Keratinocyte (primary cell): Measurements from ENCODE around the gene COX4I2. TPM values are rescaled to one million over a fixed set of nuclear protein-coding genes. Genes with fewer than 3 reads are reported as not detected.
A peak's percentile ranks its signal among the peaks of the same experiment; 100 is the strongest.

Experiments
- DNase-seq: peaks from one replicate; pipeline ENCODE4 v3.0.0-alpha.2; 2011; ENCODE audit warnings: low read depth, missing footprints, low spot score
- FAIRE-seq: peaks from 2 replicates; lab custom pipeline; 2011; peaks lifted over from hg19 to GRCh38; lab: Jason Lieb, UNC
- H2AFZ ChIP-seq: 2 replicates; pipeline ENCODE4 v1.6.0; 2012; ENCODE audit warnings: low read length, control low read depth, inconsistent platforms; ENCODE audit not compliant: control insufficient read depth
- H3K27ac ChIP-seq: 2 replicates; pipeline ENCODE4 v1.5.1; 2011; ENCODE audit warnings: low read length; ENCODE audit not compliant: control insufficient read depth, insufficient read depth
- H3K27me3 ChIP-seq: 3 replicates; pipeline ENCODE4 v1.6.0; 2011; ENCODE audit warnings: low read length; ENCODE audit not compliant: control insufficient read depth, insufficient read depth; ENCODE audit errors: extremely low read depth
- H3K36me3 ChIP-seq, 2 experiments: 2 replicates in 1 of 2; 3 replicates in 1 of 2; pipeline ENCODE4 v1.5.1; 2011; ENCODE audit warnings: low read length in 2 of 2, mild to moderate bottlenecking in 1 of 2; ENCODE audit not compliant: control insufficient read depth in 2 of 2, insufficient read depth in 2 of 2; ENCODE audit errors: extremely low read depth in 1 of 2
- H3K4me1 ChIP-seq: 3 replicates; pipeline ENCODE4 v1.5.1; 2011; ENCODE audit warnings: low read length; ENCODE audit not compliant: control insufficient read depth, insufficient read depth; ENCODE audit errors: extremely low read depth
- H3K4me2 ChIP-seq: 3 replicates; pipeline ENCODE4 v1.6.0; 2011; ENCODE audit warnings: low read depth, low read length; ENCODE audit not compliant: control insufficient read depth, insufficient read depth; ENCODE audit errors: extremely low read depth
- H3K4me3 ChIP-seq, 3 experiments: fragments of 200-600 bp in 1 of 3; sonication (generic) in 1 of 3; 2 replicates in 2 of 3; 3 replicates in 1 of 3; pipeline ENCODE4 v1.5.1; 2011 to 2016; ENCODE audit warnings: low read length in 3 of 3, mild to moderate bottlenecking in 3 of 3, control low read depth in 2 of 3, inconsistent platforms in 1 of 3, low read depth in 1 of 3, mixed read lengths in 1 of 3, mixed run types in 1 of 3, moderate library complexity in 1 of 3; ENCODE audit not compliant: control insufficient read depth in 2 of 3, insufficient read depth in 2 of 3; ENCODE audit errors: extremely low read depth in 1 of 3
- H3K79me2 ChIP-seq: 2 replicates; pipeline ENCODE4 v1.6.0; 2012; ENCODE audit warnings: low read length; ENCODE audit not compliant: control insufficient read depth, insufficient read depth
- H3K9ac ChIP-seq: 3 replicates; pipeline ENCODE4 v1.6.0; 2011; ENCODE audit warnings: low read length; ENCODE audit not compliant: control insufficient read depth, insufficient read depth; ENCODE audit errors: extremely low read depth
- H3K9me1 ChIP-seq: 3 replicates; pipeline ENCODE4 v1.6.0; 2011; ENCODE audit warnings: low read length; ENCODE audit not compliant: control insufficient read depth, insufficient read depth; ENCODE audit errors: extremely low read depth
- H3K9me3 ChIP-seq: 2 replicates; pipeline ENCODE4 v1.5.1; 2012; ENCODE audit warnings: low read depth, low read length; ENCODE audit not compliant: control insufficient read depth
- H4K20me1 ChIP-seq: 3 replicates; pipeline ENCODE4 v1.6.0; 2011; ENCODE audit warnings: low read length; ENCODE audit not compliant: control insufficient read depth, insufficient read depth; ENCODE audit errors: extremely low read depth
- CTCF ChIP-seq, 3 experiments: IDR thresholded peaks in 1 of 3; conservative IDR thresholded peaks in 1 of 3; optimal IDR thresholded peaks in 1 of 3; 2 replicates in 2 of 3; 3 replicates in 1 of 3; pipeline versions ENCODE3 to v1.5.1; 2011; ENCODE audit warnings: low read length in 3 of 3, mild to moderate bottlenecking in 3 of 3, moderate library complexity in 2 of 3, control low read depth in 1 of 3, inconsistent platforms in 1 of 3; ENCODE audit not compliant: insufficient read depth in 2 of 3; ENCODE audit errors: extremely low read depth in 1 of 3
- EZH2 ChIP-seq: IDR thresholded peaks from one replicate; pipeline ENCODE4 v1.6.1; 2012; ENCODE audit warnings: inconsistent platforms, mild to moderate bottlenecking, low read length, moderate library complexity
- dilution Hi-C: fragments of 300-500 bp; cut with MboI; formaldehyde crosslinking; loops from one replicate; pipeline ENCODE4 v1.7.0; 2020; ENCODE audit warnings: low sequenced_read_pairs; ENCODE audit not compliant: extremely low pct_ligation_motif_present
- polyA plus RNA-seq, 5 experiments: library from polyadenylated mRNA; depleted of rRNA in 3 of 5; stranded (reverse) in 3 of 5; stranded (forward) in 1 of 5; unstranded in 1 of 5; fragments of >200 nt; gene quantifications; 1 replicate in 1 of 5; 2 replicates in 3 of 5; 3 replicates in 1 of 5; pipeline versions ENCODE4 v1.2.1 to v1.2.3, GENCODE V29; 2011 to 2012; ENCODE audit warnings: missing spikeins in 2 of 5, low read depth in 1 of 5, low replicate concordance in 1 of 5

The COX4I2 gene
- polyA plus RNA-seq, 1 donor (not counting 4 experiments of a cell fraction or from before 2014, with no cell fraction given), result not detected

- no peaks in the 10 kb centered on the region for H3K79me2 ChIP-seq
- no peak overlapping the region for H3K27ac ChIP-seq
- H4K20me1 ChIP-seq, result no peaks in the 10 kb centered on the region
- no peaks in the 10 kb centered on the region for H3K27me3 ChIP-seq
- DNase-seq (no peak), FAIRE-seq (no peak)
- no peaks in the 10 kb centered on the region for H3K9me3 ChIP-seq
- H2AFZ ChIP-seq, result no peak overlapping the region
- peak overlapping the region; percentile 59 for H3K4me2 ChIP-seq
- no peaks in the 10 kb centered on the region for H3K36me3 ChIP-seq
- TF ChIP-seq CTCF (optimal IDR thresholded peaks at IDR 0.05 in 1 of 3, IDR thresholded peaks at IDR 0.05 in 1 of 3, conservative IDR thresholded peaks at IDR 0.05 in 1 of 3; ENCODE audit: extremely low read depth in 1 of 3, insufficient read depth in 2 of 3, low read length in 3 of 3), result no peak
- no peak for TF ChIP-seq EZH2
- dilution Hi-C loops, result no loop called here
- H3K4me1 ChIP-seq, result peaks cover 29% of the 10 kb centered on the region
- no peak overlapping the region for H3K4me3 ChIP-seq
- no peak overlapping the region for H3K9ac ChIP-seq
- peaks cover 2% of the 10 kb centered on the region for H3K9me1 ChIP-seq
These were observed 42.9 kb upstream of the COX4I2 start for GRCh38 chr20:31594558-31595379.

- Histone ChIP-seq H3K4me3 (no peak overlapping the region), H2AFZ (no peak overlapping the region), H3K4me2 (peak overlapping the region; percentile 59), H4K20me1 (no peaks in the 10 kb centered on the region), H3K27ac (peak overlapping the region; percentile 42), H3K79me2 (no peaks in the 10 kb centered on the region), H3K36me3 (no peaks in the 10 kb centered on the region), H3K9ac (no peak overlapping the region), H3K27me3 (no peaks in the 10 kb centered on the region), H3K4me1 (peaks cover 29% of the 10 kb centered on the region), H3K9me1 (peaks cover 2% of the 10 kb centered on the region), H3K9me3 (no peaks in the 10 kb centered on the region)
- TF ChIP-seq EZH2 (no peak), CTCF (optimal IDR thresholded peaks at IDR 0.05 in 1 of 3, IDR thresholded peaks at IDR 0.05 in 1 of 3, conservative IDR thresholded peaks at IDR 0.05 in 1 of 3; ENCODE audit: extremely low read depth in 1 of 3, insufficient read depth in 2 of 3, low read length in 3 of 3) (no peak)
- FAIRE-seq (no peak), DNase-seq (no peak)
- dilution Hi-C loops, result no loop called here
These were observed 42.4 kb upstream of the COX4I2 start for GRCh38 chr20:31595380-31595653.
